ENCODE measurements around the gene TCL1B.

- TF ChIP-seq CTCF (conservative IDR thresholded peaks at IDR 0.05; ENCODE audit: low read depth, low read length) (no peak), ELK1 (IDR thresholded peaks at IDR 0.05; ENCODE audit: borderline replicate concordance, low read depth, low read length) (no peak), POLR2A (IDR thresholded peaks at IDR 0.05; ENCODE audit: low read depth, low read length) (no peak), SMC3 (IDR thresholded peaks at IDR 0.05; ENCODE audit: low read depth, low read length) (no peak), FOS (IDR thresholded peaks at IDR 0.05; ENCODE audit: low read depth, low read length) (no peak)
Measured at GRCh38 chr14:95705518-95705917, 19.3 kb downstream of the TCL1B start.

All from IMR-90 (cell line).